Smooth muscle cell of the brain vasculature (primary cell): ENCODE results near the gene PPP2R1A.

Experiments used
- DNase-seq: peaks from one replicate; pipeline ENCODE4 v3.0.0-alpha.2; 2012; ENCODE audit warnings: low read depth, low spot score

Gene PPP2R1A

GRCh38 chr19:52189735-52190486 lies at the start of gene PPP2R1A:
Gene PPP2R1A, plus strand, starts transcription at chr19:52190052. Its CDS starts 45 bp downstream, at chr19:52190097.
- peak; percentile 100 for DNase-seq

DNA sequence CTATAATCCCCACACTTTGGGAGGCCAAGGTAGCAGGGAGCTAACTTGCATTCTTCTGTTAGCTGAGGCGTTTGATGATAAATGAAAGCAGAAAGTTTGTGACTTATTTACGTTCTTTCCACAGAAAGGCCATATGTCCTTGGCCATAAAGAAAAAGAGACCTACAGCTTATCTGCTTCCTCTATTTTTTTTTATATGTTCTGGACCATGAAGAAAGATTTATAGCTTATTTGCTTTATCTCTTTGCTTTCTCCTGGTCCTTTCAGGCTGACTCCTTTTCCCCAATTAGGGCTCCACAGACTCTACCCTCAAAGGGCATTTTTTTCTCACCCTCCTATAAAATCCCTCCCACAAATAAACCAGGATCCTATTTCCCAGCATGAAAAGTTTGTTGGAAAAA lies 48.6 kb upstream of the PPP2R1A start:
- DNase-seq = no peak

DNA sequence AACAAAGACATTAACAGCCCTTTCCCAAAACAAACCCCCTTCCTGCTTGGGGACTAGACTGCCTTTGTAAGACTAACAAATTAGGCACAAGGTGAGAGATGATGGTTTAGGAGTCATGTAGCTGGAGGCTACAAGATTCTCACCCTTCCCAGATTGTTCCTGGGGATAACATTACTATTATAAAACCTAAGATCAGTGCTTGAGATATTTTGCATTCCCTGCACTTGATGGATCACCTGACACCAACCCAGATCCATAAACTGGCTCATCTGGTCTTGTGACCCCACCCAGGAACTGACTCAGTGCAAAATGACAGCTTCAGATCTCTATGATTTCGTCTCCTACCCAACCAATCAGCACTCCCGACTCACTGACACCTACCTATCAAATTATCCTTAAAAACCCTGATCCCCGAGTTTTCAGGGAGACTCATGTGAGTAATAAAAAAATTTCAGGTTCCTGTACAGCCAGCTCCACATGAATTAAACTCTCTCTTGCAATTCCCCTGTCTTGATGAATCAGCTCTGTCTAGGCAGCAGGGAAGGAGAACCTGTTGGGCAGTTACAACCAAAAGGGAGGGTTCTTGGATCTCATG lies 47.8 kb upstream of the PPP2R1A start:
- no peak for DNase-seq

GRCh38 chr19:52148256-52148655 lies 41.6 kb upstream of the PPP2R1A start:
- DNase-seq = no peak

DNA sequence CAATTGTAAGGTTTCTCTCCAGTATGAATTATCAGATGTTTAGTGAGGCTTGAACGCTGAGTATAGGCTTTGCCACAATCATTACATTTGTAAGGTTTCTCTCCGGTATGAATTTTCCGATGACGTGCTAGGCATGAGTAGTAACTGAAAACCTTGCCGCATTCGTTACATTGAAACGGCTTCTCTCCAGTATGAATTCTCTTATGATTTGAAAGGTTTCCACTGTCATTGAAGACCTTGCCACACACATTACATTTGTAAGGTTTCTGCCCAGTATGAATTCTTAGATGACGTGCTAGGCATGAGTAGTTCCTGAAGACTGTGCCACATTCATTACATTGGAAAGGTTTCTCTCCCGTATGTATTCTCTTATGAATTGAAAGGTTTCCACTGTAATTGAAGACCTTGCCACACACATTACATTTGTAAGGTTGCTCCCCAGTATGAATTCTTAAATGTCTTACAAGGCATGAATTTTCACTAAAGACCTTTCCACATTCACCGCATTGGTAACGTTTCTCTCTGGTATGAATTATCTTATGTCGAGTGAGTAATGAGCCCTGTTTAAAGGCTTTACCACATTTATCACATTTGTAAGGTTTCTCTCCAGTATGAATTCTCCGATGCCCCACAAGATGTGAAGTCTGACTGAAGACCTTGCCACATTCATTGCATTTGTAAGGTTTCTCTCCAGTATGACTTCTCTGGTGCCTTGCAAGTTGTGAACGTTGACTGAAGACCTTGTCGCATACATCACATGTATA lies 34.1 kb upstream of the PPP2R1A start:
- DNase-seq = no peak

DNA sequence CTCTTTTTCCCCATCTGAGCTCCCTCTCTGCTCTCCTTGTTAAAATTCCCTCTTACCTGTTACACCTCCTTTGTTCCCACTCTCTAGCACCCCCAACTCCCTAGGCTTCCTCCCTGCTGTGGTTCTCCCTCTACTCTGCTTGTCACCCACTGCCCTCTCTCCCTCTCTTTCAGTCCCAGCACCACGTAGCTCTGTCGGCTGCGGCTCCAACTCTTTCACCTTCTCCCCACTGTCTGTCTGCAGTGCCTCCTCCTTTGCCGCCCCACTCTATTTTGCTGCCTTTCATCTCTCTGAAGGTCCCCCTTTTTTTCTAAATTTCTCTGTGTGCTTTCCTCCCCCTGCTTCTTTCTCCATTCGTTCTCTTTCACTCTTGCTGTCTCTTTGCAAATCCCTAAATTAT lies 19.5 kb upstream of the PPP2R1A start:
- no peak for DNase-seq

DNA sequence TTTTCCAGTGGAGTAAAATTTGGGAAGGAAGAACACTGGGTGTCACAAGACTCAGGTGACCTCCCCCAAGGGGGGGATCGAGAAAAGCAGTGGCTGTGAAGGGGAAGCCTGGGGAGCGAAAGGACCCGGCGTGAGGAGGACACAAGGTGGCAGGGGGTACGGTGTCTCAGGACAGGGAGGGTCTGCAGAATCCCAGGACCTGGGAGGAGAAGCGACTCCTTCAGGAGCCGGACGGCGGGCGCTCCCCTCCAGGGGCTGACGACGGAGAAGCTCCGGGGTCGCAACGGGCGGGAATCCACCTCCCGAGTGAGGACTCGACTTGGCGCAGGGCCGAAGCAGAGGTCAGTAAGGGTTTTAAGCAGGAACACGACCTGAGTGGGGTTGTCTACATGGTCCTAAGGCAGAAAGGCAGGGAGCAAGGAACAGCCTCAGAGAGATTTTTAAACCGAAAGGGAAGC lies 19.0 kb upstream of the PPP2R1A start:
- no peak for DNase-seq

- DNase-seq = peak; percentile 31
These were observed 18.3 kb upstream of the PPP2R1A start, which contains the start of gene ZNF836 for GRCh38 chr19:52171321-52172169. Gene ZNF836, minus strand, starts transcription at chr19:52171621. Its CDS starts 3,549 bp downstream, at chr19:52168072.

GRCh38 chr19:52172347-52172746 lies 17.5 kb upstream of the PPP2R1A start:
- DNase-seq = no peak

- no peak for DNase-seq
These were observed 13.3 kb upstream of the PPP2R1A start for GRCh38 chr19:52176574-52176973.

- no peak for DNase-seq
These were observed 2.4 kb upstream of the PPP2R1A start for GRCh38 chr19:52187407-52187806.

- no peak for DNase-seq
These were observed 774 bp upstream of the PPP2R1A start for GRCh38 chr19:52188822-52189734.

DNA sequence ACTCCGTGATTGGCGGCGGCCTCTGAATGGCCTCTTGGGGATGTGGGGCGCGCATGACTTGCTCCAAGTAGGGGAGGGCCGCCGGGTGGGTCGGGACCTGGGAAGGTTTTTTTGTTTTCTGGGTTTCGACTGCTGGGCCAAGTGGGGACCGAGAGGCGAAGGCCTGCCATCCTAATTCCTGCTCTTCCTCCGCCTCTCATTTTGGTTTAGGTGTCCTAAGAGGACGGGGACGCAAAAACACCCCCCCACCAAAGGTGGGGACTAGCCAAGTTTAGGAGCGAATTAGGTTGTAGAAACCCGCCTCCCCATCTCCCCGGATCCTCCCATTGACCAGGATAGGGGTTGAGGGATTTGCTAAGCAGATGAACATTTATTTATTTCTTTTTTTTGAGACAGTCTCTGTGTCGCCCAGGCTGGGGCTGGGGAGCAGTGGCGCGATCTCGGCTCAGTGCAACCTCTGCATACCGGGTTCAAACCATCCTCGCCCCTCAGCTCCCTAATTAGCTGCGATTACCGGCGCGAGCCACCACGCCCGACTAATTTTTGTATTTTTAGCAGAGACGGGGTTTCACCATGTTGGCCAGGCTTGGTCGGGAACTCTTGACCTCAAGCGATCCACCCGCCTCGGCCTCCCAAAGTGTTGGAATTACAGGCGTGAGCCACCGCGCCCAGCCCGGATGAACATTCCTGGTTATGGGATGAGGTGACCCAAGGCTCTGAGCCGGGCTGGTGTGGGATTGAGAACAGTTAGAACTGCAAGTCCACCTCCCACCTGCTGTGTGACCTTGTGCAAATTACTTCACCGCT lies 838 bp downstream of the PPP2R1A start:
- peak; percentile 6 for DNase-seq

- DNase-seq = no peak
These were observed 1.5 kb downstream of the PPP2R1A start for GRCh38 chr19:52191389-52191788.

DNA sequence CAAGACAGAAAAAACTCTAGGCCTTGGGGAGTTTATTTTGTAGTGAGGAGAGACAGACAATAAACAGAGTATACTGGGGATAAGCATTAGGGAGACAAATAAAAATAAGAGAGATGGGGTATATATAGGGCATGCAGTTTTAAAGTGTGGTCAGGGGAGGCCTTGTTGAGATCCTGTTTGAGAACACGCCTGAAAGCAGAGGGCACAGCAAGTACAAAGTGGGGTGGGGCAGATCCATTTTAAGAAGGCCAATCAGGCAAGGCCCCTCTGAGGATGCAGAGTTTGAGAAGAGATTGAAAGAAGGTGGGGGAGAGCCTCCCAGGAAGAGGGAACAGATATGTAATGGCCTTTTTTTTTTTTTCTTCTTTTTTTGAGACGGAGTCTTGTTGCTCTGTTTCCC lies 2.1 kb downstream of the PPP2R1A start:
- no peak for DNase-seq

GRCh38 chr19:52196256-52196967 lies 6.6 kb downstream of the PPP2R1A start:
- no peak for DNase-seq

- DNase-seq = no peak
These were observed 8.1 kb downstream of the PPP2R1A start for GRCh38 chr19:52197964-52198363.

DNA sequence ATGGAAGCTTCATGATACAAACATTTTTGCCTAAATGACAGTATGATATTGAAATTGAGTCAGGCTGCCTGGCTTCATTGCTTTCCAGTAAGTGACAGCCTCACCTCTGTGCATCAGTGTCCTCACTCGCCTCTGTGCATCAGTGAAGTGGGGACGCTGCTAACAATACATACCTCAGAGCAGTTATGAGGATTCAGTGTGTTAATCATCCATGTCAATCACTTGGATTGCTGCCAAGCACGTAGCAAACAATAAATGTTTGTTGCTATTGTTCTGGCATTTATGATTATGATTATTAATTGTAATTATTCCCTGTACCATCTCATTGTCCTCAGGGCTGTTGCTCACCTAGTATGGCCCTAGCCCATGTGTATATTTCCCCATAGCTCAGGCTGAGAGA lies 8.8 kb downstream of the PPP2R1A start:
- DNase-seq = no peak

DNA sequence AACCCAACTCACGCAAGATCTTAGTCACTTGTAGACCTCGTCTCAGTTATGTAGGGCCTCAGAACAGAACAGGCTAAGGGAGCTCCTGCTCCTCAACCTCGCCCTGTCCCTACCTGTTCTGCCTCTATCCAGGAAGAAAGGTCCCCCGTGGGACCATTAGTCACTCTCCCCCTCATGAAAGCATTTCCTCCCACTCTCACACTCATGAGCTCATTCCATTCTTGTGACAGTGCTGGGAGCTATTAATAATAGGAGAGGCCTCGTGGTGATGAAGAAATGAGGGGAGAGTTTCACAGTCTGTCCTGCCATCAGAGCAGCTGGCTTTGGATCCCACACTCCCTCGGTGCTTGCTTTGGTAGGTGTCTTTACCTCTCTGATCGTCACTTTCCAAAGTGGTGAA lies 10.2 kb downstream of the PPP2R1A start:
- DNase-seq = no peak
